Pulmonary artery endothelial cell (primary cell): ENCODE results near the gene STIMATE. TPM values are rescaled to one million over a fixed set of nuclear protein-coding genes. Genes with fewer than 3 reads are reported as not detected.

Experiments used
- DNase-seq: peaks from one replicate; pipeline ENCODE4 v3.0.0-alpha.2; 2011; ENCODE audit warnings: low read depth, low spot score
- total RNA-seq: library from RNA; depleted of rRNA; stranded (reverse); fragments of >200 nt; gene quantifications from 2 replicates; pipeline ENCODE4 v1.2.3, GENCODE V29; 2014

Gene STIMATE
- total RNA-seq, 1 donor from 2014 or later: 12.3 TPM

DNA sequence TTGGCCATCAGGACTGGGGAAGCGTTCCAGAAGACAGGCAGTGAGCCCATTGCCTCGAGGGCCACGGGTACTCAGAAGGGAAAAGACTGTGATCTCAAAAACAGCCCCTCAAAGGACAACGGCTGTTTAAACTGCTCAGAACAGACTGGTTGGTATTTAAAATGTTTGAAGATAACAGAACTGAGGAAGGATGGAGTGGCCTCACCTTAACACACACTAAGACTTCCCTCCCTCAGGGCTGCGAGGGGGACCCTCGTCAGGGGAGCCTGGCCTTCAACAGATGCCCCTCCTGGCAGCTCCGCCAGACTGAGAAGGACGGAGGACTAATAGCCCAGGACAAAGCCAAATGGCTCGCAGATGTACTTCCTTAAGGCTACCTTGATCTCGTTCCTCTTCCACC, 2.6 kb downstream of the STIMATE start:
- DNase-seq: no peak

DNA sequence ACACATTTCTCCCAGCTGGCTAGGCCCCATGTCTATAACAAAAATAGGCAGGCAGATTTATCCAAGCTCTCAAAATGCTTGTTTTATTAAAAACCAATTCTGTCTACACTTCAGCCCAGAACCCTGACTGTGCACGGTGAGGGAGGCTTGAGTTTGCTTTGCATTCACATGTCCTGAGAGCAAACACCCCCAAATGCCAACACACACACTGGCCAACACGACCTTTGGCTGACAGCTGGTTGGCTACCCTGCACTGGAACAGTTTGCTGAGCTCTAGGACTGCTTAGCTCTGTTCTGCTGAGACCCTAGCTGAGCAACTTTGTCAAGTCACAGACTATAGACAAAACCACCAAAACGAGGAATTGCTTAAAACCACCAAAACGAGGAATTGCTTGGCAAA, 3.6 kb downstream of the STIMATE start:
- DNase-seq: no peak

DNA sequence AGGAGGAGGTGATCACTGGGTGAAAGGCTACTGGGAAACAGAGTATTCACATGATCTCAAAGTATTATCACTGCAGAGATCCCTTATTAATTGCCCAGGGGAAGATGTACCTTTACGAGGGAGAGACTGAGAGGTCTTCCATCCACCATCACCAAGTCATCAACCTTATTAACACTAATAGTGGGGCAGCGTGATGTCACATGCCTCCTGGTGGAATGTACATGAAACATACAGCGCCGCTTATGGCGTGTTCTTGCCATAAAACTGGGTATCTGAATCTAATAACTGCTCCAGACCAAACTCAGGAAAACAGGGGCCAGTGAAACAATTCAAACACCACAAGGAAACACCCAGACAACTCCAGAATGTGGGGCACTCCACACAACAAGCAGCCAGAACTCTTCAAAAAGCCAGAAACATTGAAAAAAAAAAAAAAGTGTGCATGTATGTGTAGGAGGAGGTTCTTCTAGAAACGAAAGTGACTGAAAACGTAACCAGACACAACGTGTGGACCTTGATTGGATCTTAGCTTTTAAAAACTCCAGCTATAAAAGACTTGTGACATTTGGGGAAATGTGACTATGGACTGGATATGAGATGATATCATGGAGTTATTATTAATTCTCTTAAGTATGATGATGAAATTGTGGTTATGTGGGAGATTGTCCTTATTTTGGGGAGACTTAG, 4.6 kb downstream of the STIMATE start:
- no peak for DNase-seq

DNA sequence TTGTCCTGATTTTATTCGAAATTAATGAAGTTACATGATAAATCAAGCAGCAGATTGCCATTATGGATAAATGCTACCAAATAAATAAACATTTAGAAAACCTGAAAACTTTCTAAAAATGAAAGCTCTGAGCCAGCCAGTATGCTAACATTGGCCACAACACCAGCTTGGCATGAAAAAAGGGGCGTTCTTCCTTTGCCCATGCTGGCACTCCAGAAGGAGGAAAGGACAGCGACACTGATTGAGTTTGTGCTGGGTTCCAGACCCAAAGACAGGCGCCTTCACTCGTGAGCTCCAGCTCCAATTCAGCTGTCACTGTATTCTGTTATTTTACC, 5.1 kb downstream of the STIMATE start:
- DNase-seq: no peak

DNA sequence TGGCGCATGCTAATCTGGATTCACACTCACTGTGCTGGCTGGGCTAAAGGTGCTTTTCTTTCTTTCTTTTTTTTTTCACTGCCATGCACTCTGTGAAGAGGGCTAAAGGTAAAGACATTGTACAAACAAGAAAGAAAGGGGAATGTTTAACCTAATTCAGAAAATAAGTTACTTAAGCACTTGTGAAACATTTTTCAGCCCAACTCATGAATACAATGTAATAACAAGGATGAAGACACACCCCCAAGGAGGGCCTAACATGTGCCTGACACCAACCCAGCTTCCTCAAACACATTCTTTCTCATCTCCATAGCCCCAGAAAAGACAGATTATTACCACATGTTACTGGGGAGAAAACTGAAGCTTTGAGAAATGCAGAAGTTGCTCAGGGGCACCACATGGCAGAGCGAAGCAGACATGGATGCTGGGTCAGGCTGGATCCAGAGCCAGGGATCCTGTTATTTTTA, 5.7 kb downstream of the STIMATE start:
- DNase-seq: no peak

DNA sequence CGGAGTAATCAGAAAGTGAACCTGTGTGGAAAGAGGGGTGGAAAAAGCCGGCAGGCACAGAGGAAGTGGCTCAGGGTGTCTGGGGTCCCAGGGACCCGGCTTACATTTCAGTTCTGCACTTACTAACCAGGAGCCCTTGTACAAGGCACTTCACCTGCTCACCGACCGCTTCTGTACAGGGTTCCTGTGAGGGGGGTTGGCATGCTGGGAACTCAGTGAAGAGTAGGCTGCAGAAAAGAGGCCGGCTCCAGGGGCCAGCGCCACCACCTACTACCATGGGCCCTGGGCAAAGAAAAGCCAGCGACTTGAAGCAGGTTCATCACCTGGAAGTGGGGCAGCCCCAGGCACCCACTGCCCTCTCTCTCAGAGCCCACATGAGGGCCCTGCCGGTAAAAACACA, 6.2 kb downstream of the STIMATE start:
- DNase-seq: no peak

DNA sequence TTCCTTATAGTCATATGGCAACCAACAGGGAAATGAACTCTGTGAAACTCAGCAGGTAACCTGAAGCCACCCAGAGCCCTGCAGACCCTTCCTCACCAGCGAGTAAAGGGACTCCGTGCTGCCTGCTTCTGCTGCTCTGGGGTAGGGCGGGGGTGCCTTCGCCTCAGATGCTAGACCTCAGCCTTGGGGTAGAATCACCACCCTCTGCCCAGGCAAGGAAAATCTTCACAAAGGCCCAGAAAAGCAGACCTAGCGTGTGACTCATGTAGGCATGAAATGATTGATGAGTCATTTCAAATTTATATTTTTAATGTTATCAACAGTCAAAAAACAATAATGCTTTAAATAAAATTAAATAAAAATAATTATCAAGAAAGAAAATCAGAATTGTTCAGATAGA, 6.6 kb downstream of the STIMATE start:
- DNase-seq: no peak

DNA sequence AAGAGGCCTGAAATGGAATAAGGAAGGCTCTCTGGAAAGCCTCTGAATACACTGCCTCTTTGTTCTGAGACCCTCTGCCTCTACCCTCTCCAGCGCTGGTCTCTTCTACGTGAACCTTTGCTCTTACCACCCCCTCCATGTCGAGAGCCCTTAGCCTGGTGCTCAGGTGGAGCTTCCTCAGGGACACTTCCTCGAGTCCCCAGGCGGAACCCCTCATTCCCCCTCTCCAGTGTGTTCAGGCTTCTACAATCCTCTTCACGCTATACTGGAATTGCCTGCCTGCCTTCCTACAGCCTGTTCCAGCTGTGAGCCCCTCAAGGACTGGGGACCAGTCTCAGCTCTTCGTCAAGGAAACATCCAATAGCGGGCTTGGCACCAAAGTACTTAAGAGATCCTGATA, 7.4 kb downstream of the STIMATE start:
- no peak for DNase-seq

DNA sequence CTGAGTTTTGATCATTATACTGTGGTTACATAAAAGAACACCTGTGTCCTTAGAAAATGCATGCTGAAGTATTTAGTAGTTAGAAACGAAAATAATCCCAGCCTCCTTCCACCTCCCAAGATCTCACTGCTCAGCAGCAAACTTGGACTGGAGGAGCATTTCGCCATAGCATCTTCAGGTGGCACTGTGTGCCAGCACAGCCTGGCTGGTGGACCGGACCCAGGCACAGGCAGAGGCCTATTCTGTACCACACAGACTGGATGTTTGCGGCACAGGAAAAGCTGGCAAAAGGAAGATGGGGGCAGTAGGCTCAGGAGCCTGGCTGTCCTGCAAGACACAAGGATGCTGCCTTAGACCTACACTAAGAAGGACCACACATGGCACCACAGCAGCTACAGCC, 10.2 kb downstream of the STIMATE start:
- no peak for DNase-seq

DNA sequence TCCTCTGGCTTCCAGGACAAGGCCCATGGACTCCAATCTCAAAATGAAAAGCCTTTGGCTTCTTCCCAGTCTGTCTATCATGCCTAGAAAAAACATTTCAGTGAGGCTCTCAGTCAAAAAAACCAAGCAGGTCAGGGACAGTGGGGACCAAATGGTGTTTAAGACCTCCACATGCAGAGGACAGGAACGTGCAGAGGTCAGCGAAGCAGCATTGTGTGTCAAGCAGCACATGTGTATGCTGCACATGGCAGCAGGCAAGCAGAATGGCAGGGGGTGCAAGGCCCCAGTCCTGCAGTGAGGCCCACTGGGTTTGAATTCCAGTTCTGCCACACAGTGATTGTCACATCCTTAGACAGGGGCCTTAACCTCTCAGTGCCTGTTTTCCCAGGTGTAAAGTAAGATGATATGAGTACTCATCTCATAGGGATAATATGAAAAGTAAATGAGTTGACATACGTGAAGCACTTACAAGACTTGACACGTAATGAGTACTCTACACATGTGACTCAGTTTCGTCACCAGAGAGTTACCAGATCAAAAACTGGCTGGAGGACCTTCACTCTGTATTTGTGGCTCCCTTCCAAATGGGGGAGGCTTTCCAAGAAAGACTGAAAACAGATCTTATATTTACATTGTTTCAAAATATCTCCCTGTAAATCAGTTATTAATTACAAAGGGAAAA, 11.2 kb downstream of the STIMATE start:
- DNase-seq: no peak

DNA sequence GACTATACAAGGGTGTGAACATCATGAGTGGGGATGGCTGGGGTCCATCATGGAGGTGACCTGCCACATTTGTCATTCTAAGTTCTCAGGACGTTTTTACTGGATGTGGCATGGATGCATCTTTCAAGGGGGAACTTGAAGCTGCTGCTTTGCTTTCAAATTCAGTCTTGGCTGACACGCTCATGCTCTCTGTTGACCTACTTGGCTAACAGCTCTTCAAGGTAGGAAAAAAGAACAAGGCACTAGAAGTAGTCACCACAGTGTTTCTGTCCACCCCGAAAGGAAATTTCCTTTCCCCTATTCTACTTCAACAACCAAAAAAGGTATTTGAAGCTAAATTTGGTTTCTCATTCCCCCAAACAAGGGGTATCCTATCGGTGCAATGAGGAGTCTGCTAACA, 15.0 kb downstream of the STIMATE start:
- no peak for DNase-seq

DNA sequence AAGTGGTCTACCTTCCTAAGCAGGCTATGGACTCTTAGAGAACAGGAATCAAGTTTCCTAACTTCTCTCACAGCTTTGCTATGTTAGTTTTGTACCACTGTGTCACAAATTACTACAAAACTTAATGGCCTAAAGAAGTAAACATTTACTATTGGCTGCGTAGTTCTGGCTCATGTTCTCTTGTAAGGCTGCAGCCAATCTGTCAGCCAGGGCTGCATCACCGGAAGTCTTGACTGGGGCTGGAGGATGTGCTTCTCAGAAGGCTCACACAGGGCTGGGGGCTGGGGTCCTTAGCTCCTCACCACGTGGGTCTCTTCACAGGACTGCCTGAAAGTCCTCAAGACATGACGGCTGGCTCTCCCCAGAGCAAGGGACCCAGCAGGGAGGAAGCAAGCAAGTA, 15.5 kb downstream of the STIMATE start:
- DNase-seq: no peak

DNA sequence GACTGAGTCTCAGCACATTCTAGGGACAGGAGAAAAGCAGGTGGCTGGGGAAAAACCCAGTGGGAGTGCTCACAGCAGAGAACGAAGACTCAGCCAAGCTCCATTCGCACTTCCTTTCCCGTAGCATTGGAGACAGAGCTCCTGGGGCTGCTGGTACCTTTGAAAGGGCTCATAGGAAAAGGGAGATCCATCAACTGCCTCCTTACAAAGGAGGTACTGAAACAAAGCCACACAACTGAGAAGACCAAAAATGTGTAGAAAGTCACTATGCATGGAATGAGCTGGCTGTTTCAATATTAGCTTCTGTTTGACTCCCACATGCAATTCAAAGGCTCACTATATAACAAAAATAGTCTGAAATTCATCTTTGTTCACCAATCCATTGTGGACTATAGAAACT, 16.9 kb downstream of the STIMATE start:
- no peak for DNase-seq

DNA sequence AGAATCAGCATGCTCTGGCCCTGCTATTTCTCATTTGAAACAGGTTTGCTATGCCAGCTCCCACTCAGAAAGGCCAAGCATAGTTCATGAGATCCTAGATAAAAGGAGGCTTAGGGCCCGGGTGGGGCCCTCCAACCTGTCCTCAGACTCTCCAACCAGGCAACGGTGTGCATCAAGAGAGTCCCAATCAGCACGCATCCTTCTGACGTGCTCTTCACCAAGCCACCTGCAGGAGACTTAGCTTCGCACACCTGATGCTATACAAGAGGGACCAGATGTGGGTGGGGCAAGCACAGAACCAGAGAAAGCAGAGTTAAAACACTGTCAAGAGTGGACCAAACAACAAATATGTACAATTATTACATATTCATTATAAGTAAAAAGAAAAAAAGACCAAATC, 17.3 kb downstream of the STIMATE start:
- DNase-seq: no peak

DNA sequence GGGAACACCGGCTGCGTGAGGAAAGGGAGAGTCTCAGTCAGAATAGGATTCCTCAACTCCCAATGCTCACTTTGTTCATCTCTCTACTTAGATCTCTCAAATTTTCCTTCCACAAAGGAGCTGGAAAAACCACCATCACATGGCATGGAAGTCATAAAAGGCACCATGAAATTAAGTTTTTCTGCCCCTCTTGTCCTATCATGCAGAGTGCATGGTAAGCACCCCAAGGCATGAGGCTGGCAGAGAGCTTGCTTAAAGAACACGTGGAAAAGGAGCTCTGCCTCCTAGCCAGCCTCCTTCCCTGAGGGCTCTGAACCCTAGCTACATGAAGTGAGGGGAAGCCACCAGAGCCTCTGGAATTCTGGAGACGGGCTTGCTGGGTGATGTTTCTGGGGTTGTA, 17.8 kb downstream of the STIMATE start:
- no peak for DNase-seq

DNA sequence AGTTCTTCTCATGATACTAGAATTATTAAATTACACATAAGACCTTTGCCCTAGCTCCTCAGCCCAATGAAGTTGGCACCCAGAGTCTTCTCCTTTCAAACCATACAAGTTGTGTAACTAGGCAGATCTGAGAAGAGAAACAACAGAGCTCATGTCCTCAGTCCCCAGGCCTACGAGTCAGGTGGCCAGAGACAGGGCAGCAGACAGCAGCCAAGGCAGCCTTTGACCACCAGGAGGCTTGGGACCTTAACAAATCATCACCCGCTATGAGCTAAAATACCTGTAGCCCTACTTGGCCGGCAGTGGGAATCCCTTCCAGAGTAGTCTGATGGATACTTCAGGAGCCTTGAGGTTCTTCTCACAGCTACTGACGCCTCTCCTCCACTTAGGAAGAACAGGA, 18.3 kb downstream of the STIMATE start:
- DNase-seq: no peak

DNA sequence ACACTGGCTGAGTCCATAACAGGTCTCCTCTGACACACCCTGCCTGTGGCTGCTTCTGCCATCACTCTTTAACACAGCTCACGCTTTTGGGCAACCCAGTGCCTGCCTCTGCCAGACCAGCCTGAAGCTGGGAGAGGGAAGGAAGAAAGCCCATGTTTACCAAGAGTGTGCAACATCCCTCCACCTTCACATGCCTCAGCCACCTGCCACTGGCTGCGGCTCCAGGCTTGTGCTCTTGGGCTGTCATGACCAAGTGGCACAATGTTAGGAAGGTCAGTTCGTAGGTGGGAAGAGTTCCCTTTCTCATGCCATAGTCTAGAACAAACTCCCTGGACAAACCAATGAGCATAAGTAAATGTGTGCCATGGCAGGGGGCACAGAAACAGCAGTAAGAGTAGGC, 20.3 kb downstream of the STIMATE start:
- no peak for DNase-seq

DNA sequence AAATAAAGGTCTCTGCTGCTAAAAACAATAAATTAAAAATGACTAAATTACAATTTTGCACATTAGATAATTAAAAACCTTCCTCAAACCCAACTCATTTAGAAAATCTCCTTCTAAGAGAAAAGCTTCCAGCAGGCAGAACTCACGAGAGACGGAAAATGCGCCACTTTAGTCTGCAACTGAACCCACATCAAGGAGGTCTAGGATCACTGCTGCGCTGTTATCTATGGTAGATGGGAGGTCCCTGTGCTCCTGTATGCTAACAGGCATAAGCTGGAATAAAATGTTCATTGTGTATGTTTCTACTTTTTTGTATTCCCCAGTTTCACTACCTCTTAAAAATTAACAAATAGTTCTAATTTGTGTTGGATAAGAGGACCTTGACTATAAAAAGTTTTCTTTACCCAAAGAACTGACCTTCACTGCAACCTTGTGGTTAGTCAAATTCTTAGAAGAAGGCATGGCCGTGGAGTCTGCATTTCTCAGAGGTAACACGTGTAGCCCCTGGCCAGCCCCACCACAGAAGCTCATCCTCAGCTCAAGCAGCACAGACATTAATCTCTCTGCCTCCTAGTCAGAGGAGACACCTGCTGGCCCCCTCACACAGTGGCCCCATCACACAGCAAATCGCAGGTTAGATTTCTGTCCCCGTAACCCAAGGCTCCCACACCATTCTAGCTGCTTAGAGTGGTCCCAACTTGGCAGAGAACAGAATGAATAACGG, 22.3 kb downstream of the STIMATE start:
- DNase-seq: no peak

DNA sequence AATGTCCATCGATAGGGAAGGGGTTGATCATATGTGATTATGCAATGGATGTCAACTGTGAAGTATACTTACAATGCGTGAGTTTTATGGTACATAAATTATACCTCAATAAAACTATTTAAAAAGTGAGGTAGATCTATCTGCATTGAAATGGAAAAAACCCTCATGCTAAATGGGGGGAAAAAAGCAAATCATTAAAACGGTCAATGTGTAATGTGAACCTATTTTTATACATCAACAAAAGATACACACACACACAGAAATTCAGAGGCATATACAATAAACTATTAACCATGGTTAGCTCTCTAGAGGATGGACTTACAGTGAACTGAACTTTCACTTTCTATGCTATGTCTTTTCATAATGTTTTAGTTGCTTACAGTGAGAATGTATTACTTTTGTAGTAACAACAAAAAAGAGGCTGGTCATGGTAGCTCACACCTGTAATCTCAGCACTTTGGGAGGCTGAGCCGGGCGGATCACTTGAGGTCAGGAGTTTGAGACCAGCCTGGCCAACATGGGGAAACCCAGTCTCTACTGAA, 23.1 kb downstream of the STIMATE start:
- no peak for DNase-seq

DNA sequence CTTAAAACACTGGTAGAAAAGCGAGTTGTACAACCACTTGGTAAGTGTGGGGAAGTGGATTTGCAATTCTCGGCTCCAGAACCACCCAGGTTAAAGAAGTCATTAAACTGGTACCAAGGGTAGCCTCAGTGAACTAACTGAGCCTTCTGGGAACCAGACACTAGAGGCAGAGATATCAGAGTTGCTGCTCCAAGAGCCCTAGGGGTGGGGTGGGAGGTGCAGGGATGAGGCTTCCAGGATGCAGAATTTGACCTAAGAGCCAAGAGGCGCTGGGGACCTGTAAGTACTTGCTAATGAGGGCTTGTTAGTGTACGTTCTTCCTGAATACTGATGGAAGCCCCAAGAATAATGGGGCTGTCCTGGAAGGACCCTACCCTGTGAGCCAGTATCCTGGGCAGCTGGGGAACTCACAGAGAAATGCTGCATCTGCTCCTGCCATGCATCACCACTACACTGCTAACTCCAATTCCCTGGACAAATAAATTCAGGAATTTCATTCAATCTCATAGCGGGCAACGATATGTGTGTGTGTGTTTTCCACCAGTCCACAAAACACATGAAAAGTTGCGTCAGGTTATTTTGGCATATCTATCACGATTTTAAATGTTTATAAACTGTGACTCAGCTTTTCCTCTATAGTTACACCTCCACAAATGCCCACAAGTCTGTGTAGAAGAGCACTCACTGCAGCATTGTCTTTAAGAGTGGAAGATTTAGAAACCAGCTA, 23.8 kb downstream of the STIMATE start:
- no peak for DNase-seq

DNA sequence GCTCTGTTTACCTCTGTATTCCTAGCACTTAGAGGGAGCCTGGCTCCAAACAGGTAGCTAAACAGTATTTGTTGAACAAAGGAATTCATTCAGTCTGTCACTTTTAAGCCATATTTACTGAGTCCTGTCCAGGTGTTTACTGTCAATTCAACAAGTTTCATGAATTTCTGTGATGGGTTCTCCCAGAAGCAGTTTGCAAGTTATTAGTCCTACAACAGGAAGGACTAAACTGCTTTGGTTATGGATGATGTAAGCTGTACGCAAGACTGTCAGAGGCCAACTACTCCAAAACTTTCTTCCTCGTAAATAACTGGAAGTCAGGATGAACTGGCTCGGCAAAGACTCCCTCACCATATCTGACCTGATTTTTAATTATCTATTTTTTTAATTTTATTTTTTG, 25.1 kb downstream of the STIMATE start:
- no peak for DNase-seq

DNA sequence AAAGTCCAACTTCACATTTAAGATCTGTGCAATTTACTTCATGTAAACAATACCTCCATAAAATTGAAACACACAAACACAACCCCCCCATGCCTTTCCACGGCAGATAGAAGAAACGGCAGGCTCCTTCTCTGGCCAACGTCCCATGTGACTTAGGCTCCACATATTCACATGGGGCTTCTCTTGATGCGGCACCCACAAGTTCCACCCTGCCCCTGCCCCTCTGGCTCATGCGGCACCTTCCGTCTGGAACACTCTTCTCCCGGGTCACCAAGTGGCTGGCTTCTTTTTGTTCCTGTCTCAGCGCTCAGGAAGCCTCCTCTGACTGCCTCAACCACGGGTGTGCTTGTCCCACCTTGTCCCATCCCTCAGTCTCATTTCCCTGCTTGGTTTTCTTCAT, 25.6 kb downstream of the STIMATE start:
- DNase-seq: no peak
